Ishikawa (cell line): ENCODE data around the gene TRRAP.

ENCODE experiments used
- CEBPB ChIP-seq: IDR thresholded peaks from 2 replicates; pipeline ENCODE4 v1.6.1; 2012
- EP300 ChIP-seq: IDR thresholded peaks from 2 replicates; pipeline ENCODE4 v1.6.1; 2012; ENCODE audit warnings: borderline replicate concordance
- MAX ChIP-seq: IDR thresholded peaks from 2 replicates; pipeline ENCODE4 v1.6.1; 2012
- RAD21 ChIP-seq: IDR thresholded peaks from 2 replicates; pipeline ENCODE4 v1.6.1; 2012; ENCODE audit warnings: low read depth
- REST ChIP-seq: IDR thresholded peaks from 2 replicates; pipeline ENCODE4 v1.6.1; 2012; ENCODE audit warnings: low read depth, mild to moderate bottlenecking
- TCF12 ChIP-seq: IDR thresholded peaks from 2 replicates; pipeline ENCODE4 v1.6.1; 2012; ENCODE audit warnings: low read depth
- USF1 ChIP-seq: IDR thresholded peaks from 2 replicates; pipeline ENCODE4 v1.6.1; 2012
- YY1 ChIP-seq: IDR thresholded peaks from 2 replicates; pipeline ENCODE4 v1.6.1; 2012; ENCODE audit warnings: low read depth

- TF ChIP-seq MAX (no peak), EP300 (no peak), TCF12 (no peak), REST (no peak), CEBPB (no peak), RAD21 (no peak), YY1 (no peak), USF1 (no peak)
These were observed 96.8 kb downstream of the TRRAP start for GRCh38 chr7:98974906-98975816.
